Measurements from ENCODE around the gene PITHD1.
A peak's percentile ranks its signal among the peaks of the same experiment; 100 is the strongest.
"Not testable (repeated sequence)": the region's sequence is repeated elsewhere in the genome, so short reads cannot be mapped to it uniquely, and the experiment has no call there.

PITHD1 gene

DNA sequence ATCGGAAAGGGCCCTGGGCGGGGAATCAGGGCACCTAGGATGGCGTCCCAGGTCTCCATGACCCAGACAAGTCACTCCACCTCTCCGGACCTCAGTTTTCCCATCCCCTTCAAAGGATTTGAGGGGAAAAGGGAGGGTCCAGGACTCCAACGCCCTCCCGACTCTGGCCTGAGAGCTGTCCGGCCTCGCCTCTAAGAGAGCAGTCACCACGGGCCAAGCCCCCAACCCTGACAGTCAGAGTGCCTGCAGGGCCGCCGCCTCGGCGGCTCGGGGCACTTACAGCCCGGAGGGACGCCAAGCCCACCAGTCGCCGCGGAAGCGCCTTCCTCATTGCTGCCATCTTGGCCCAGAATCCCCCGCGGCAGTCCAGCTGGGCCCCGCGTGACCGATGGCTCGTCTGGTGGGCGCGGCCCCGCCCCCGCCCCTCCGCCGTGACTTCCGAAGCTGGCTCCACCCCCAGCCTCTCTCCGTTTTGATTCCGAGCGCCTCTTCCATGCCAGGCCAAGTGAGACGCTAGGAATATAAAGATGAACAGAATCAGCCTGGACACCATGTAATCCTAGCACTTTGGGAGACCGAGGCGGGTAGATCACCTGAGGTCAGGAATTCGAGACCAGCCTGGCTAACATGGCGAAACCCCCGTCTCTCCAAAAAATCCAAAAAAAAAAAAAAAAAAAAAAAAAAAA, 47.0 kb downstream of the PITHD1 start, which contains the start of gene HMGCL:
HMGCL (minus strand) TSS at position 354 of the 686 bp plus-strand sequence; CDS start at position 340, 14 bp downstream.
- Mint-ChIP-seq H3K27me3 (no peaks in the 10 kb centered on the region), H3K4me3 (peak within 1 kb of the TSS; percentile 93 to 96), H3K27ac (peak within 1 kb of the TSS; percentile 95 to 99), H3K4me1 (peaks cover 21% of the 10 kb centered on the region), H3K9me3 (no peaks in the 10 kb centered on the region)
- ATAC-seq (peak; percentile 97), DNase-seq (peak; percentile 82 to 85)

DNA sequence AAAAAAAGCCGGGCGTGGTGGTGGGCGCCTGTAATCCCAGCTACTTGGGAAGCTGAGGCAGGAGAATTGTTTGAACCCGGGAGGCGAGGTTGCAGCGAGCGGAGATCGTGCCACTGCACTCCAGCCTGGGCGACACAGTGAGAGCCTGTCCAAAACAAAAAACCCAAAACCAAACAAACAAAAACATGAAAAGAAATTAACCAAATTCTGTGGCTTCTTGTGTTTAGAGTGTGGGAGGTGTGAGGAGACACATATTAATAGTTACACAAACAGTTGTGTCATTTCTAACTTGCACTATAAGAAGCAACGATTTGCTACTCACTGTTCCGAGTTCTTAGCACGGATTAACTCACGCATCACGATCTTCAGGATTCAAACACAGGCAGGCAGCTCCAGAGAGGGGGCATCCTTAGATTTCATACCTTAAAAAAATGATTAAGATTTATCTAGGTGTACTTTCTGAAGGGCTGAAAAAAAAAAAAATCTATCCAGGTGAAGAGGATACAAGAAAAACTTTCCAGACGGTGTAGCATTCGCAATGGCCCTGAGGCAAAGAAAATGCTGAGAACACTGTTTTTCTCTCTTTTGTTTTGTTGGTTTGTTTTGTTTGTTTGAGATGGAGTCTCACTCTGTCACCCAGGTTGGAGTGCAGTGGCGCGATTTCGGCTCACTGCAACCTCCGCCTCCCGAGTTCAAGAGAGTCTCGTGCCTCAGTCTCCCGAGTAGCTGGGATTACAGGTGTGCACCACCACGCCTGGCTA, 47.7 kb downstream of the PITHD1 start:
- Mint-ChIP-seq H3K9me3 (no peaks in the 10 kb centered on the region), H3K27me3 (no peaks in the 10 kb centered on the region), H3K4me3 (peak overlapping the region; percentile 93 to 96), H3K27ac (peak overlapping the region; percentile 95 to 99), H3K4me1 (peaks cover 21% of the 10 kb centered on the region)
- no peak for DNase-seq
- ATAC-seq, result peak; percentile 78

DNA sequence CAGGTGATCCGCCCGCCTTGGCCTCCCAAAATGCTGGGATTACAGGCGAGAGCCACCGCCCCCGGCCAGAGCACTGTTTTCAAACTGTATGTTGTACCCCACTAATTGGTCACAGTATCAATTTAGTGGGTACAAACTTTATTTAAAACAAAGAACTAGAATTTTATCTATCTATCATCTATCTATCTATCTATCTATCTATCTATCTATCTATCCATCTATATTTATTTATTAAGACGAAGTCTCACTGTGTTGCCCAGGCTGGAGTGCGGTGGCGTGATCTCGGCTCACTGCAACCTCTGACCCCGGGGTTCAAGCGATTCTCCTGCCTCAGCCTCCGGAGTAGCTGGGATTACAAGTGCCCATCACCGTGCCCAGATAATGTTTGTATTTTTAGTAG, 48.4 kb downstream of the PITHD1 start:
- not testable (repeated sequence) for ATAC-seq, H3K27me3 Mint-ChIP-seq, DNase-seq, H3K9me3 Mint-ChIP-seq
- Mint-ChIP-seq H3K4me3 (peak overlapping the region in 1 of 2 donors; percentile 35), H3K4me1 (peaks cover 21% of the 10 kb centered on the region), H3K27ac (peak overlapping the region in 1 of 2 donors; percentile 27)

DNA sequence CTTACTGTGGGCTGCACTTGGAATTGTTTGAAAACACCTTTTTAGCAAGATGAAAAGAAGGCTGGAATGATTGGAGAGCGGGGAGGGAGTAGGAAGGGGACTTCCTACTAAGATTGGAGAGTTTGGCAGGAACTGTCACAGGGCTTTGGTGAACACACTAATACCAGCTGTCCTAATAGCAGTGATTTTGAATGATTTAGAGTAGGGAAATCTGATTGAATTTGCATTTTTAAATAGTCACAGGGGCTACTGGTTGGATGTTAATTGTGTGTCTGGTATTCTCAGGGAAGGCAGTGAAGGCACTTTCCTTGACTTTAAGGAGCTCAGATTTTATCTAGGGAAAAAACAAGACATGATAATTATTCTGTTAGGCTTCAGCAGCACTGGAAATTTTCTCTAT, 49.5 kb downstream of the PITHD1 start:
- peaks cover 21% of the 10 kb centered on the region for H3K4me1 Mint-ChIP-seq
- no peak overlapping the region for H3K27ac Mint-ChIP-seq
- no peaks in the 10 kb centered on the region for H3K9me3 Mint-ChIP-seq
- ATAC-seq, result no peak
- no peak overlapping the region for H3K4me3 Mint-ChIP-seq
- no peak for DNase-seq
- H3K27me3 Mint-ChIP-seq, result no peaks in the 10 kb centered on the region

DNA sequence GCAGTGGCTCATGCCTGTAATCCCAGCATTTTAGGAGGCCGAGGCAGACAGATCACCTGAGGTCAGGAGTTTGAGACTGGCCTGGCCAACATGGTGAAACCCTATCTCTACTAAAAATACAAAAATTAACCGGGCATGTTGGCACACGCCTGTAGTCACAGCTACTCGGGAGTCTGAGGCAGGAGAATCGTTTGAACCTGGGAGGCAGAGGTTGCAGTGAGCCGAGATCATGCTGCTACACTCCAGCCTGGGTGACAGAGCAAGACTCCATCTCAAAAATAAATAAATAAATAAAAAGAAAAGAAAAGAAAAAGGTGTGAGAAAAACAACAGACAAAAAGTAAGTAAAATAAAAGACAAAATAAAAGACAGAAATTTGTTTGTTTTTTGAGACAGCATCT, 55.9 kb downstream of the PITHD1 start:
- not testable (repeated sequence) for H3K27ac Mint-ChIP-seq, H3K27me3 Mint-ChIP-seq, H3K9me3 Mint-ChIP-seq, DNase-seq, H3K4me3 Mint-ChIP-seq, ATAC-seq
- peaks cover 18% of the 10 kb centered on the region for H3K4me1 Mint-ChIP-seq

DNA sequence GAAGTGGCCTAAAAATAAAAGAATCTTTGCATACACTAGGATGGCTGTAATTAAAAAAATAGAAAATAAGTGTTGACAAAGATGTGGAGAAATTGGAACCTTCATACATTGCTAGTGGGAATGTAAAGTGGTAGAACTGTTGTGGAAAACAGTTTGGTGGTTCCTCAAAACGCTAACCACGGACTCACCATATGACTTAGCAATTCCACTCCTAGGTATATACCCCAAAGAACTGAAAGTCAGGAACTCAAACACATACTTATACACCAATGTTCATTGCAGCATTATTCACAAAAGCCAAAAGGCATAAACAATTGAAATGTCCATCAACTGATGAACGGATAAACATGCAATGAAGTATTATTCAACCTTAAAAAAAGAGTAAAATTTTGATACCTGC, 57.8 kb downstream of the PITHD1 start:
- Mint-ChIP-seq H3K27ac (no peak overlapping the region), H3K4me3 (no peak overlapping the region), H3K4me1 (peaks cover 18% of the 10 kb centered on the region), H3K9me3 (no peaks in the 10 kb centered on the region), H3K27me3 (no peaks in the 10 kb centered on the region)
- DNase-seq, result no peak
- no peak for ATAC-seq
